A549 (cell line): ENCODE measurements around the gene RABGAP1. TPM values are rescaled to one million over a fixed set of nuclear protein-coding genes. Genes with fewer than 3 reads are reported as not detected.
A peak's percentile ranks its signal among the peaks of the same experiment; 100 is the strongest.
"Not testable (repeated sequence)": the region's sequence is repeated elsewhere in the genome, so short reads cannot be mapped to it uniquely, and the experiment has no call there.

Experiments used
- ATAC-seq, 2 experiments: fragments of 200-7000 bp in 1 of 2; fragments of >200 bp in 1 of 2; cut with Nextera tagmentation in 1 of 2; cut with Tn5 transposase in 1 of 2; 3 replicates each; pipeline versions ENCODE4 v1.8.0 to v1.9.1; 2018 to 2020; ENCODE audit warnings: mild to moderate bottlenecking in 1 of 2, moderate library complexity in 1 of 2
- CTCF ChIA-PET: fragments of 300-600 bp; sonication (Branson Sonifier 250); formaldehyde crosslinking; extraction: SDS; loops from one replicate; lab custom pipeline; 2021; ENCODE audit warnings: antibody characterized with exemption, inconsistent platforms; lab: Yijun Ruan, JAX
- POLR2A ChIA-PET: fragments of 350-600 bp; formaldehyde crosslinking; extraction: SDS; loops from one replicate; lab custom pipeline; 2021; ENCODE audit warnings: antibody characterized with exemption, inconsistent platforms; lab: Yijun Ruan, JAX
- DNase-seq, 2 experiments: peaks; one replicate each; pipeline versions ENCODE4 v3.0.0 to v3.0.0-alpha.2; 2011 to 2016; ENCODE audit warnings: low read depth in 1 of 2, low spot score in 1 of 2
- FAIRE-seq: peaks from 2 replicates; lab custom pipeline; 2011; peaks lifted over from hg19 to GRCh38; lab: Jason Lieb, UNC
- H3K27ac ChIP-seq, 2 experiments: fragments of >200 bp; sonication (Bioruptor Twin); formaldehyde crosslinking; 3 replicates each; pipeline ENCODE4 v1.5.1; 2016 to 2017
- H3K4me1 ChIP-seq: fragments of >200 bp; sonication (Bioruptor Twin); formaldehyde crosslinking; 3 replicates; pipeline ENCODE4 v1.6.1; 2016
- H3K4me2 ChIP-seq: fragments of >200 bp; sonication (Bioruptor Twin); formaldehyde crosslinking; 3 replicates; pipeline ENCODE4 v1.6.1; 2016
- H3K4me3 ChIP-seq: fragments of >200 bp; sonication (Bioruptor Twin); formaldehyde crosslinking; 3 replicates; pipeline ENCODE4 v1.5.1; 2016
- H3K9me3 ChIP-seq: fragments of >200 bp; sonication (Bioruptor Twin); formaldehyde crosslinking; 3 replicates; pipeline ENCODE4 v1.6.1; 2016
- BHLHE40 ChIP-seq: IDR thresholded peaks from 2 replicates; pipeline ENCODE4 v1.6.1; 2012; ENCODE audit warnings: low read depth, low read length, inconsistent platforms
- CBX2 ChIP-seq: fragments of 200-600 bp; sonication (generic); IDR thresholded peaks from 2 replicates; pipeline ENCODE4 v1.6.1; 2016; ENCODE audit warnings: low read depth, mild to moderate bottlenecking, borderline replicate concordance
- CTCF ChIP-seq: fragments of >200 bp; sonication (Bioruptor Twin); formaldehyde crosslinking; IDR thresholded peaks from 3 replicates; pipeline ENCODE4 v1.5.1; 2016
- EHF ChIP-seq: fragments of 250-450 bp; sonication (Bioruptor Pico); IDR thresholded peaks from 2 replicates; pipeline ENCODE4 v1.5.0; 2020; ENCODE audit warnings: mild to moderate bottlenecking
- ESRRA ChIP-seq: fragments of 150-350 bp; IDR thresholded peaks from 2 replicates; pipeline ENCODE4 v1.6.1; 2014; ENCODE audit warnings: mild to moderate bottlenecking, low read length, borderline replicate concordance
- HDAC2 ChIP-seq: fragments of 200-600 bp; sonication (generic); IDR thresholded peaks from 2 replicates; pipeline ENCODE4 v1.6.1; 2016
- HEYL ChIP-seq: fragments of 250-450 bp; sonication (Bioruptor Pico); IDR thresholded peaks from 2 replicates; pipeline ENCODE4 v1.8.0; 2021; ENCODE audit warnings: mild to moderate bottlenecking, moderate library complexity
- HOXB5 ChIP-seq: fragments of 250-450 bp; sonication (Bioruptor Pico); IDR thresholded peaks from 2 replicates; pipeline ENCODE4 v1.5.0; 2020; ENCODE audit warnings: mild to moderate bottlenecking, moderate library complexity
- JUNB ChIP-seq: fragments of >200 bp; sonication (Bioruptor Twin); formaldehyde crosslinking; IDR thresholded peaks from 2 replicates; pipeline ENCODE4 v1.6.1; 2016
- KDM1A ChIP-seq: fragments of 200-600 bp; sonication (generic); IDR thresholded peaks from 2 replicates; pipeline ENCODE4 v1.6.1; 2016; ENCODE audit warnings: low read depth, mild to moderate bottlenecking
- MAX ChIP-seq: IDR thresholded peaks from 2 replicates; pipeline ENCODE4 v1.6.1; 2012
- MAZ ChIP-seq: fragments of 150-350 bp; IDR thresholded peaks from 2 replicates; pipeline ENCODE4 v1.6.1; 2014; ENCODE audit warnings: antibody characterized with exemption, low read depth, low read length, borderline replicate concordance
- NPAS2 ChIP-seq: fragments of 250-450 bp; sonication (Bioruptor Pico); IDR thresholded peaks from 2 replicates; pipeline ENCODE4 v1.8.0; 2022; ENCODE audit warnings: mild to moderate bottlenecking, moderate library complexity, borderline replicate concordance
- PBX3 ChIP-seq: IDR thresholded peaks from 2 replicates; pipeline ENCODE4 v1.6.1; 2012
- POLR2A ChIP-seq: IDR thresholded peaks from 2 replicates; pipeline ENCODE4 v1.6.1; 2012; ENCODE audit warnings: mild to moderate bottlenecking, low read length
- RFX5 ChIP-seq: fragments of 450-650 bp; IDR thresholded peaks from 2 replicates; pipeline ENCODE4 v1.7.1; 2014; ENCODE audit warnings: antibody characterized with exemption, mild to moderate bottlenecking, moderate library complexity
- USF2 ChIP-seq: fragments of 450-650 bp; IDR thresholded peaks from 2 replicates; pipeline ENCODE4 v1.6.1; 2014; ENCODE audit warnings: antibody characterized with exemption
- ZNF302 ChIP-seq: fragments of 250-450 bp; sonication (Bioruptor Pico); IDR thresholded peaks from 2 replicates; pipeline ENCODE4 v1.9.0; 2021; ENCODE audit warnings: inconsistent platforms, mild to moderate bottlenecking, moderate library complexity
- WGBS: methylation state at CpG from one replicate; pipeline ENCODE4 v1.1.6; 2017; ENCODE audit errors: missing lambda C conversion rate; 5-methylcytosine and 5-hydroxymethylcytosine counted together
- polyA plus RNA-seq, 4 experiments: library from polyadenylated mRNA; depleted of rRNA in 3 of 4; stranded (reverse); fragments of >200 nt; fragmentation: RNase III in 1 of 4; extraction: RNeasy Plus Mini Kit Qiagen cat#74134 plus additional on column Dnase treatment in 1 of 4; gene quantifications; 2 replicates in 3 of 4; 3 replicates in 1 of 4; pipeline ENCODE4 v1.2.3, GENCODE V29; 2011 to 2017

RABGAP1 gene
- polyA plus RNA-seq, 2 of the 4 experiments (the other 2 are of a cell fraction): 17.5 to 39.9 TPM

GRCh38 chr9:122904823-122905710 is 35.8 kb upstream of the RABGAP1 start, which contains the start of gene RC3H2 (continued):
- TF ChIP-seq JUNB (no peak), HEYL (no peak), MAZ (no peak), USF2 (peak; percentile 97), PBX3 (no peak), BHLHE40 (no peak), ZNF302 (CRISPR knock-in tag) (no peak), HDAC2 (no peak), EHF (no peak), ESRRA (no peak), RFX5 (no peak)

- peaks cover 22% of the 10 kb centered on the region for H3K4me1 ChIP-seq
- H3K9me3 ChIP-seq, DNase-seq, CTCF ChIA-PET, ATAC-seq, FAIRE-seq: not testable (repeated sequence)
- H3K27ac ChIP-seq: 0 out of 6 replicates have a peak overlapping the region, but pooled peaks have one; percentile 24 to 71
- H3K4me2 ChIP-seq: peak overlapping the region; percentile 84
- POLR2A ChIA-PET: interaction anchor here (1.4 to 2.7 kb wide), 4 partner anchors 9 to 35 kb away, joined by 5 to 28 read pairs (median 8); partner anchors contain the start of genes RABGAP1 and ZBTB26
- H3K4me3 ChIP-seq: 0 out of 3 replicates have a peak overlapping the region, but pooled peaks have one; percentile 45
- 91% methylated on average over 16 of the region's 16 CpGs for WGBS
Observed at GRCh38 chr9:122906122-122906521, 34.7 kb upstream of the RABGAP1 start.

GRCh38 chr9:122912671-122912963 is 28.2 kb upstream of the RABGAP1 start:
- POLR2A ChIA-PET: interaction anchor here (0.6 to 2.5 kb wide), 7 partner anchors 9 to 79 kb away, joined by 3 to 38 read pairs (median 8); partner anchors contain the start of genes RABGAP1, RC3H2 and ZBTB26
- TF ChIP-seq HOXB5 (CRISPR knock-in tag): no peak
- no peak for TF ChIP-seq NPAS2 (CRISPR knock-in tag)
- no peak for TF ChIP-seq JUNB
- no peak for TF ChIP-seq CBX2
- no peak for TF ChIP-seq KDM1A
- no peak for TF ChIP-seq CTCF
- no peak for TF ChIP-seq POLR2A
- TF ChIP-seq MAX: no peak
- Histone ChIP-seq H3K4me1 (peaks cover 8% of the 10 kb centered on the region), H3K9me3 (no peaks in the 10 kb centered on the region), H3K27ac (peak overlapping the region; percentile 80 to 95), H3K4me2 (peak overlapping the region; percentile 98), H3K4me3 (peak overlapping the region; percentile 62)
- 2% methylated on average over 9 of the region's 9 CpGs for WGBS
- DNase-seq (no peak), ATAC-seq (no peak), FAIRE-seq (no peak)
- CTCF ChIA-PET: interaction anchor here (0.7 to 1.1 kb wide), 2 partner anchors 94 to 117 kb away, joined by 3 read pairs; no protein-coding TSS in a partner anchor
